DND-41 (cell line): ENCODE data around the gene GOLGA1.

Experiments used
- EZH2 ChIP-seq: IDR thresholded peaks from 3 replicates; pipeline ENCODE4 v1.6.1; 2012; ENCODE audit warnings: borderline replicate concordance, low read depth, mild to moderate bottlenecking, moderate library complexity, low read length, inconsistent platforms; ENCODE audit not compliant: severe bottlenecking
- TF ChIP-seq, protein P1 (sequence below): IDR thresholded peaks from 2 replicates; pipeline ENCODE4 v1.5.1; 2012; ENCODE audit warnings: borderline replicate concordance, low read length, moderate library complexity, mild to moderate bottlenecking; ENCODE audit not compliant: poor library complexity, severe bottlenecking; ENCODE audit errors: extremely low read depth

DNA sequence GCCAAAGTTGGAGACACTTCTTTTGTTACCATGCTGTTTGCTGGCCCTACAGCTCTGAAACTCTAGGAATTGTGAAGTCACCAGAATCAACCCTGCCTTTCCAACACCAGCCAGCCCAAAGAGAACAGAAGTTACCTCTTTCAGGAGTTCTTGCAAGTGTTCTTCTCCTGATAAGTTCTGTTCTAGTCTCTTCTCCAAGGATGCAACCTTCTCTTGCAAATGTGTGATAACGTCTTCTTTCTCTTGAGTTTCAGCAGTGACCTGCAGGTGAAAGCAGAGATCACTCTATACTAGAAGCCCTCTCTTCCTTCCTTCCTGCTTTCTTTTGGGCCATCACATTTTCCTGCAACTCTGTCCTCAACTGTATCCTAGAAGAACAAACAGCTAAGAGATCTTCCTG is 29.1 kb downstream of the GOLGA1 start:
- TF ChIP-seq, protein P1, sequence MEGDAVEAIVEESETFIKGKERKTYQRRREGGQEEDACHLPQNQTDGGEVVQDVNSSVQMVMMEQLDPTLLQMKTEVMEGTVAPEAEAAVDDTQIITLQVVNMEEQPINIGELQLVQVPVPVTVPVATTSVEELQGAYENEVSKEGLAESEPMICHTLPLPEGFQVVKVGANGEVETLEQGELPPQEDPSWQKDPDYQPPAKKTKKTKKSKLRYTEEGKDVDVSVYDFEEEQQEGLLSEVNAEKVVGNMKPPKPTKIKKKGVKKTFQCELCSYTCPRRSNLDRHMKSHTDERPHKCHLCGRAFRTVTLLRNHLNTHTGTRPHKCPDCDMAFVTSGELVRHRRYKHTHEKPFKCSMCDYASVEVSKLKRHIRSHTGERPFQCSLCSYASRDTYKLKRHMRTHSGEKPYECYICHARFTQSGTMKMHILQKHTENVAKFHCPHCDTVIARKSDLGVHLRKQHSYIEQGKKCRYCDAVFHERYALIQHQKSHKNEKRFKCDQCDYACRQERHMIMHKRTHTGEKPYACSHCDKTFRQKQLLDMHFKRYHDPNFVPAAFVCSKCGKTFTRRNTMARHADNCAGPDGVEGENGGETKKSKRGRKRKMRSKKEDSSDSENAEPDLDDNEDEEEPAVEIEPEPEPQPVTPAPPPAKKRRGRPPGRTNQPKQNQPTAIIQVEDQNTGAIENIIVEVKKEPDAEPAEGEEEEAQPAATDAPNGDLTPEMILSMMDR, result no peak
- no peak for TF ChIP-seq EZH2
